SK-N-SH treated with all-trans-retinoic acid at 6 μM for 48 hours (cell line): ENCODE results near the gene MED27.

Source experiments
- CREB5 ChIP-seq: fragments of 250-450 bp; sonication (Bioruptor Pico); IDR thresholded peaks from 2 replicates; pipeline ENCODE4 v1.5.1; 2020; ENCODE audit warnings: low read depth, mild to moderate bottlenecking, moderate library complexity
- POU6F1 ChIP-seq: fragments of 250-450 bp; sonication (Bioruptor Pico); IDR thresholded peaks from 2 replicates; pipeline ENCODE4 v1.8.0; 2021; ENCODE audit warnings: low read depth, mild to moderate bottlenecking, moderate library complexity, borderline replicate concordance
- TOX ChIP-seq: fragments of 250-450 bp; sonication (Bioruptor Pico); IDR thresholded peaks from 2 replicates; pipeline ENCODE4 v1.8.0; 2021; ENCODE audit warnings: mild to moderate bottlenecking, moderate library complexity, borderline replicate concordance
- ZFP30 ChIP-seq: fragments of 450-650 bp; formaldehyde crosslinking; IDR thresholded peaks from 2 replicates; pipeline ENCODE4 v1.5.0; 2022; ENCODE audit warnings: mild to moderate bottlenecking, moderate library complexity
- ZNF565 ChIP-seq: fragments of 450-650 bp; formaldehyde crosslinking; conservative IDR thresholded peaks from 2 replicates; pipeline ENCODE4 v1.5.0; 2020; ENCODE audit warnings: low read depth, mild to moderate bottlenecking, moderate library complexity

GRCh38 chr9:131923132-131923671 lies 156.5 kb downstream of the MED27 start:
- no peak for TF ChIP-seq ZFP30
- TF ChIP-seq CREB5, result no peak
- no peak for TF ChIP-seq TOX (CRISPR knock-in tag)
- no peak for TF ChIP-seq POU6F1 (CRISPR knock-in tag)
- no peak for TF ChIP-seq ZNF565 (CRISPR knock-in tag)
